ENCODE results near the gene KCNMA1.

- TF ChIP-seq CTCF (IDR thresholded peaks at IDR 0.05) (no peak), POLR2A (IDR thresholded peaks at IDR 0.05) (no peak)
Measured at GRCh38 chr10:77131214-77131613, 506.4 kb downstream of the KCNMA1 start.
